Keratinocyte (primary cell): ENCODE data around the gene ATAD2B. TPM values are rescaled to one million over a fixed set of nuclear protein-coding genes. Genes with fewer than 3 reads are reported as not detected.

Experiments used
- DNase-seq: peaks from one replicate; pipeline ENCODE4 v3.0.0-alpha.2; 2011; ENCODE audit warnings: low read depth, missing footprints, low spot score
- FAIRE-seq: peaks from 2 replicates; lab custom pipeline; 2011; peaks lifted over from hg19 to GRCh38; lab: Jason Lieb, UNC
- H2AFZ ChIP-seq: 2 replicates; pipeline ENCODE4 v1.6.0; 2012; ENCODE audit warnings: low read length, control low read depth, inconsistent platforms; ENCODE audit not compliant: control insufficient read depth
- H3K27ac ChIP-seq: 2 replicates; pipeline ENCODE4 v1.5.1; 2011; ENCODE audit warnings: low read length; ENCODE audit not compliant: control insufficient read depth, insufficient read depth
- H3K27me3 ChIP-seq: 3 replicates; pipeline ENCODE4 v1.6.0; 2011; ENCODE audit warnings: low read length; ENCODE audit not compliant: control insufficient read depth, insufficient read depth; ENCODE audit errors: extremely low read depth
- H3K36me3 ChIP-seq, 2 experiments: 2 replicates in 1 of 2; 3 replicates in 1 of 2; pipeline ENCODE4 v1.5.1; 2011; ENCODE audit warnings: low read length in 2 of 2, mild to moderate bottlenecking in 1 of 2; ENCODE audit not compliant: control insufficient read depth in 2 of 2, insufficient read depth in 2 of 2; ENCODE audit errors: extremely low read depth in 1 of 2
- H3K4me1 ChIP-seq: 3 replicates; pipeline ENCODE4 v1.5.1; 2011; ENCODE audit warnings: low read length; ENCODE audit not compliant: control insufficient read depth, insufficient read depth; ENCODE audit errors: extremely low read depth
- H3K4me2 ChIP-seq: 3 replicates; pipeline ENCODE4 v1.6.0; 2011; ENCODE audit warnings: low read depth, low read length; ENCODE audit not compliant: control insufficient read depth, insufficient read depth; ENCODE audit errors: extremely low read depth
- H3K4me3 ChIP-seq, 3 experiments: fragments of 200-600 bp in 1 of 3; sonication (generic) in 1 of 3; 2 replicates in 2 of 3; 3 replicates in 1 of 3; pipeline ENCODE4 v1.5.1; 2011 to 2016; ENCODE audit warnings: low read length in 3 of 3, mild to moderate bottlenecking in 3 of 3, control low read depth in 2 of 3, inconsistent platforms in 1 of 3, low read depth in 1 of 3, mixed read lengths in 1 of 3, mixed run types in 1 of 3, moderate library complexity in 1 of 3; ENCODE audit not compliant: control insufficient read depth in 2 of 3, insufficient read depth in 2 of 3; ENCODE audit errors: extremely low read depth in 1 of 3
- H3K79me2 ChIP-seq: 2 replicates; pipeline ENCODE4 v1.6.0; 2012; ENCODE audit warnings: low read length; ENCODE audit not compliant: control insufficient read depth, insufficient read depth
- H3K9ac ChIP-seq: 3 replicates; pipeline ENCODE4 v1.6.0; 2011; ENCODE audit warnings: low read length; ENCODE audit not compliant: control insufficient read depth, insufficient read depth; ENCODE audit errors: extremely low read depth
- H3K9me1 ChIP-seq: 3 replicates; pipeline ENCODE4 v1.6.0; 2011; ENCODE audit warnings: low read length; ENCODE audit not compliant: control insufficient read depth, insufficient read depth; ENCODE audit errors: extremely low read depth
- H3K9me3 ChIP-seq: 2 replicates; pipeline ENCODE4 v1.5.1; 2012; ENCODE audit warnings: low read depth, low read length; ENCODE audit not compliant: control insufficient read depth
- H4K20me1 ChIP-seq: 3 replicates; pipeline ENCODE4 v1.6.0; 2011; ENCODE audit warnings: low read length; ENCODE audit not compliant: control insufficient read depth, insufficient read depth; ENCODE audit errors: extremely low read depth
- EZH2 ChIP-seq: IDR thresholded peaks from one replicate; pipeline ENCODE4 v1.6.1; 2012; ENCODE audit warnings: inconsistent platforms, mild to moderate bottlenecking, low read length, moderate library complexity
- dilution Hi-C: fragments of 300-500 bp; cut with MboI; formaldehyde crosslinking; loops from one replicate; pipeline ENCODE4 v1.7.0; 2020; ENCODE audit warnings: low sequenced_read_pairs; ENCODE audit not compliant: extremely low pct_ligation_motif_present
- polyA plus RNA-seq, 5 experiments: library from polyadenylated mRNA; depleted of rRNA in 3 of 5; stranded (reverse) in 3 of 5; stranded (forward) in 1 of 5; unstranded in 1 of 5; fragments of >200 nt; gene quantifications; 1 replicate in 1 of 5; 2 replicates in 3 of 5; 3 replicates in 1 of 5; pipeline versions ENCODE4 v1.2.1 to v1.2.3, GENCODE V29; 2011 to 2012; ENCODE audit warnings: missing spikeins in 2 of 5, low read depth in 1 of 5, low replicate concordance in 1 of 5
- TF ChIP-seq, protein P1 (sequence below), 3 experiments: IDR thresholded peaks in 1 of 3; conservative IDR thresholded peaks in 1 of 3; optimal IDR thresholded peaks in 1 of 3; 2 replicates in 2 of 3; 3 replicates in 1 of 3; pipeline versions ENCODE3 to v1.5.1; 2011; ENCODE audit warnings: low read length in 3 of 3, mild to moderate bottlenecking in 3 of 3, moderate library complexity in 2 of 3, control low read depth in 1 of 3, inconsistent platforms in 1 of 3; ENCODE audit not compliant: insufficient read depth in 2 of 3; ENCODE audit errors: extremely low read depth in 1 of 3

ATAD2B gene
- polyA plus RNA-seq, 1 donor (not counting 4 experiments of a cell fraction or from before 2014, with no cell fraction given) = 4.4 TPM

DNA sequence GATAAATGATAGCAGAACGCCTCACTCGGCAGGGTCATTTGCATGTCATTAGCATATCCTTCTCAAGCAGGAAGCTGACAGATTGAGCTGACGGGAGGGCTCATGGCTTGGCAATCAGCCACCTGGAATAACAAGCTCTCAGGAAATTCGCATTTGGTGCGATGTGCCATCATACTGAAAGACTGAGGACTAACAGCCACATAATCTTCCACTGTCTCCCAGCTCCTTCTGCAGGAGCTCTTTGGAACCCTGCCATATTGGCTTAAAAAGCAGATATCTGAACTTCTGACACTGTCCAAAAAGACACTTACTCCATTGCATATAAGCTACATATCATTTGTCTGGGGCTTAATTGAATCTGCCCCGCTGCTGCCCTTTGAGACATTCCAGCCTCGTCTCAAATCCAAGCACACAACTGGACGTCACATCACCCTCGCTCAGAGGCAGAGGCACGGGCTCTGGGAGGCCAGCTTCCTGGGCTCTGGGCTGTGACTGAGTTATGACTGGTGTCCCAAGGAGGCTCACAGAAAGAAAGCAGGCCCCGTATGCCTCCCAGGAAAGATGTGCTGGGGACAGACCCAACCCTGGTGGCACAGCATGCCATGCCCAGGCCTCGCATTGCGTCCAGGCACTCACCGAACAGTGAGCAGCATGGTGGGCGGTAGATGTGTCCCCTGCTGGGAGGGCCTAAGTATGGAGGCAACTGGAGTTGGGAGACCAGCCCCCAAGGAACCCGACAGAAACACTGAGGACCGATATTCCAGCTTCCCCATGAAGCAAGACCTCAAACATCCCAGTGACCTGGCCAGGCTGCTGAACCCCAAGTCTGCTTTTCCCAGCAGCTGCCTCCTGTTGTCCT is 228.0 kb downstream of the ATAD2B start:
- H3K79me2 ChIP-seq = no peaks in the 10 kb centered on the region
- H4K20me1 ChIP-seq = no peaks in the 10 kb centered on the region
- H3K27me3 ChIP-seq = no peaks in the 10 kb centered on the region
- dilution Hi-C loops = no loop called here
- no peaks in the 10 kb centered on the region for H3K4me1 ChIP-seq
- DNase-seq (no peak), FAIRE-seq (no peak)
- H3K9me3 ChIP-seq = no peaks in the 10 kb centered on the region
- H2AFZ ChIP-seq = no peak overlapping the region
- TF ChIP-seq, protein P1, sequence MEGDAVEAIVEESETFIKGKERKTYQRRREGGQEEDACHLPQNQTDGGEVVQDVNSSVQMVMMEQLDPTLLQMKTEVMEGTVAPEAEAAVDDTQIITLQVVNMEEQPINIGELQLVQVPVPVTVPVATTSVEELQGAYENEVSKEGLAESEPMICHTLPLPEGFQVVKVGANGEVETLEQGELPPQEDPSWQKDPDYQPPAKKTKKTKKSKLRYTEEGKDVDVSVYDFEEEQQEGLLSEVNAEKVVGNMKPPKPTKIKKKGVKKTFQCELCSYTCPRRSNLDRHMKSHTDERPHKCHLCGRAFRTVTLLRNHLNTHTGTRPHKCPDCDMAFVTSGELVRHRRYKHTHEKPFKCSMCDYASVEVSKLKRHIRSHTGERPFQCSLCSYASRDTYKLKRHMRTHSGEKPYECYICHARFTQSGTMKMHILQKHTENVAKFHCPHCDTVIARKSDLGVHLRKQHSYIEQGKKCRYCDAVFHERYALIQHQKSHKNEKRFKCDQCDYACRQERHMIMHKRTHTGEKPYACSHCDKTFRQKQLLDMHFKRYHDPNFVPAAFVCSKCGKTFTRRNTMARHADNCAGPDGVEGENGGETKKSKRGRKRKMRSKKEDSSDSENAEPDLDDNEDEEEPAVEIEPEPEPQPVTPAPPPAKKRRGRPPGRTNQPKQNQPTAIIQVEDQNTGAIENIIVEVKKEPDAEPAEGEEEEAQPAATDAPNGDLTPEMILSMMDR (optimal IDR thresholded peaks at IDR 0.05 in 1 of 3, IDR thresholded peaks at IDR 0.05 in 1 of 3, conservative IDR thresholded peaks at IDR 0.05 in 1 of 3; ENCODE audit: extremely low read depth in 1 of 3, insufficient read depth in 2 of 3, low read length in 3 of 3) = no peak
- no peak for TF ChIP-seq EZH2
- H3K4me3 ChIP-seq = no peak overlapping the region
- H3K9me1 ChIP-seq = no peaks in the 10 kb centered on the region
- H3K4me2 ChIP-seq = no peak overlapping the region
- H3K36me3 ChIP-seq = peaks cover 14 to 30% of the 10 kb centered on the region in 2 experiments
- H3K9ac ChIP-seq = no peak overlapping the region
- H3K27ac ChIP-seq = no peak overlapping the region

Other genes with a start within 250 kb of the ATAD2B start
- 5.7 to 11.7 TPM (median 10.1 TPM) in 3 replicates for gene UBXN2A, start 13.3 kb upstream of the ATAD2B start, polyA plus RNA-seq
- 0.03 to 0.12 TPM (median 0.10 TPM) in 3 replicates for gene MFSD2B, start 83.0 kb upstream of the ATAD2B start, polyA plus RNA-seq
- 10.8 to 11.4 TPM (median 11.0 TPM) in 3 replicates for gene WDCP, start 120.3 kb upstream of the ATAD2B start, polyA plus RNA-seq
- gene FKBP1B, start 122.6 kb upstream of the ATAD2B start, polyA plus RNA-seq = 21.9 to 27.9 TPM (median 24.5 TPM) in 3 replicates
- 189 to 347 TPM (median 265 TPM) in 3 replicates for gene SF3B6, start 149.2 kb upstream of the ATAD2B start, polyA plus RNA-seq
- 30.9 to 53.9 TPM (median 36.3 TPM) in 3 replicates for gene TP53I3, start 157.7 kb upstream of the ATAD2B start, polyA plus RNA-seq
- gene PFN4, start 196.2 kb upstream of the ATAD2B start, polyA plus RNA-seq = 0.14 to 0.28 TPM (median 0.16 TPM) in 3 replicates
- gene FAM228B, start 196.3 kb upstream of the ATAD2B start, polyA plus RNA-seq = 0.73 to 2.5 TPM (median 2.0 TPM) in 3 replicates
- gene FAM228A, start 247.9 kb upstream of the ATAD2B start, polyA plus RNA-seq = not detected in 3 replicates